IPS-20b (cell line): Measurements from ENCODE around the gene CDK6.

Experiments
- H3K27ac ChIP-seq: one replicate; pipeline ENCODE4 v1.5.1; 2013; ENCODE audit warnings: low read length
- H3K27me3 ChIP-seq: 2 replicates; pipeline ENCODE4 v1.6.1; 2013; ENCODE audit warnings: mild to moderate bottlenecking, low read length, inconsistent platforms; ENCODE audit not compliant: insufficient read depth
- H3K36me3 ChIP-seq: 2 replicates; pipeline ENCODE4 v1.6.1; 2013; ENCODE audit warnings: low read depth, mild to moderate bottlenecking, inconsistent platforms, low read length, moderate library complexity; ENCODE audit not compliant: insufficient read depth
- H3K4me1 ChIP-seq: 2 replicates; pipeline ENCODE4 v1.6.1; 2013; ENCODE audit warnings: mild to moderate bottlenecking, control low read depth, inconsistent platforms, low read length, moderate library complexity; ENCODE audit not compliant: insufficient read depth
- H3K4me3 ChIP-seq: 2 replicates; pipeline ENCODE4 v1.5.1; 2013; ENCODE audit warnings: mild to moderate bottlenecking, low read length, inconsistent platforms
- H3K9ac ChIP-seq: 2 replicates; pipeline ENCODE4 v1.6.1; 2013; ENCODE audit warnings: low read depth, mild to moderate bottlenecking, inconsistent platforms, low read length, moderate library complexity
- H3K9me3 ChIP-seq: 2 replicates; pipeline ENCODE4 v1.6.1; 2013; ENCODE audit warnings: mild to moderate bottlenecking, low read depth, low read length, inconsistent platforms; ENCODE audit not compliant: insufficient read depth

The CDK6 gene

DNA sequence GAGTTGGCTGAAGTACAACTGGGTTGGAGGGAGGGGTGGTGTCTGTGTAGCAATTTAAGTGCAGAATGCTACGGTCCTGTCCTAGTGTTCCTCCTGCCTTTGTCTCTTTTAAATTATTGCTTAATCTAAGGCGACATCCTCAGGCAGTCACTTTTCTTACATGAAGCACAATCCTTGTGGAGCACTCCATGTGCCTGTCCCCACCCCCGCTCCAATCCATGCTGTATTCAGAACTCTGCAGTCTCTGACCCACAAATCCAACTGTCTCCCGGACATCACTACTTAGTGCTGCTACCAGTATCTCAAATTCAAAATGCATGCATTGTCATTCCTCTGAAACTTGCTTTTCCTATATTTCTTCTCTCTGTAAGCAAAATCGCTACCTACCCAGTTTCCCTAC lies 154.7 kb downstream of the CDK6 start:
- Histone ChIP-seq H3K36me3 (no peaks in the 10 kb centered on the region), H3K27me3 (peaks cover 23% of the 10 kb centered on the region; the same call in 1 of the 2 replicates), H3K27ac (no peak overlapping the region), H3K9me3 (no peaks in the 10 kb centered on the region), H3K9ac (no peak overlapping the region), H3K4me3 (no peak overlapping the region), H3K4me1 (peaks cover 29% of the 10 kb centered on the region)

GRCh38 chr7:92680442-92680841 lies 155.9 kb downstream of the CDK6 start:
- no peaks in the 10 kb centered on the region for H3K9me3 ChIP-seq
- H3K36me3 ChIP-seq, result no peaks in the 10 kb centered on the region
- H3K27me3 ChIP-seq, result peaks cover 23% of the 10 kb centered on the region; the same call in 1 of the 2 replicates
- H3K9ac ChIP-seq, result no peak overlapping the region
- no peak overlapping the region for H3K27ac ChIP-seq
- H3K4me3 ChIP-seq, result no peak overlapping the region
- H3K4me1 ChIP-seq, result peaks cover 25% of the 10 kb centered on the region

DNA sequence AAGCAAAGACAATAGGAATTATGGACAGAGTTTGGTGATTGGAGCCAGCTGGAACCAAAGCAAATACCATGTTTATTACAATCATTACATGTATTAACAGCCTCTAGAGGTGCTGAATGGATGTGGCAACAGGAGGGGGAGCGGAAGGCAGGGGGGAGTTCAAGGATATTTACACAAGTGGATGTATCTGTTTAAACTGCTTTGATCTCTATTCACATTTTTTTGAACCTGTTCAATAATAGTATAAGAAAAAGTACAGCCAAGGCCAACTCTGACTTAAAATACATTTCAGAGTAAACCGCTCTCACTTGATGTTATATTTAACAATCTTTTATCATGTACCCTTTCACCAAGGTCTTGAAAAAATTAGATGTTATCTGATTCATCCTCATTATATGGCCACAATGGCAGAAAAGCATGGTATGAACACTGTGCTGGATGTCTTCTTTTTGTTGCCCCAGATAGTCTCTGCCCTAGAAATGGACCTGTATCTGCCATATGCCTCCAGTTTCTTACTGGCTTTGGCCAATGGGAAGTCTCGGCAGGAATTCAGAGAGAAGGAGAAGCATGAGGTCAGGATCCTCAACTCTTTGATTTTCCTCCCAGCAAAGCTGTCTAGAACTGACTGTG lies 158.0 kb downstream of the CDK6 start:
- Histone ChIP-seq H3K9ac (no peak overlapping the region), H3K4me1 (peaks cover 6% of the 10 kb centered on the region), H3K4me3 (no peak overlapping the region), H3K9me3 (no peaks in the 10 kb centered on the region), H3K36me3 (no peaks in the 10 kb centered on the region), H3K27me3 (peaks cover 21% of the 10 kb centered on the region; the same call in 1 of the 2 replicates), H3K27ac (no peak overlapping the region)

GRCh38 chr7:92674379-92674778 lies 162.0 kb downstream of the CDK6 start:
- Histone ChIP-seq H3K27me3 (no peaks in the 10 kb centered on the region), H3K27ac (no peak overlapping the region), H3K9me3 (no peaks in the 10 kb centered on the region), H3K9ac (no peak overlapping the region), H3K4me1 (no peaks in the 10 kb centered on the region), H3K36me3 (no peaks in the 10 kb centered on the region), H3K4me3 (no peak overlapping the region)

GRCh38 chr7:92671505-92672169 lies 164.7 kb downstream of the CDK6 start:
- Histone ChIP-seq H3K27ac (no peak overlapping the region), H3K36me3 (no peaks in the 10 kb centered on the region)

GRCh38 chr7:92670204-92670851 lies 166.0 kb downstream of the CDK6 start:
- H3K4me3 ChIP-seq, result no peak overlapping the region
- no peak overlapping the region for H3K27ac ChIP-seq
- H3K9me3 ChIP-seq, result no peaks in the 10 kb centered on the region
- H3K4me1 ChIP-seq, result no peaks in the 10 kb centered on the region
- no peak overlapping the region for H3K9ac ChIP-seq
- H3K36me3 ChIP-seq, result no peaks in the 10 kb centered on the region
- no peaks in the 10 kb centered on the region for H3K27me3 ChIP-seq

More at GRCh38 chr7:92671505-92672169, 164.7 kb downstream of the CDK6 start:
- H3K27me3 ChIP-seq, result no peaks in the 10 kb centered on the region
- no peak overlapping the region for H3K4me3 ChIP-seq
- no peak overlapping the region for H3K9ac ChIP-seq
- H3K9me3 ChIP-seq, result no peaks in the 10 kb centered on the region
- H3K4me1 ChIP-seq, result no peaks in the 10 kb centered on the region

DNA sequence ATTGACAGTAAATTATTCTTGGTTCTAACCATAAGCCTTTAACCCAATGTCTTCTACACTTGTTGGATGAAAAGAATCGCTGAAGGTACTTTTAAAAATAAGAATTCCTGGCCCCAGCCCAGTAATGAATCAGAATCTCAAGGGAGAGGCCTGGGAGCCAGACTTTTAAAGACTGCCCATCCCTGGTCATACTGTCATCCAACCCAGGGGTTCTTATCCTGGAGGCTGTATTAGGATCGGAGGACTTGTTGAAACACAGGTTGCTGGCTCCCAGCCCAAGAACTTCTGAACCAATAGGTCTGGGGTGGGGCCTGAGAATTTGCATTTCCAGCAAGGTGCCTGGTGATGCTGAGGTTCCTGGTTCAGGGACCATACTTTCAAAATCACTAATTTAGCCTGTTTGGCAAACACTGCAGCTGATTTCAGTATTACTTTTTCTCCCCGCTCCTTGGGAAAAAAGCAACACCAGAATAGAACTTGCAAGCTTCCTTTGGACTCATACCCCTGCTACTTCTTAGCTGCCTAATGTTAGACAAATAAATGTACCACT lies 166.7 kb downstream of the CDK6 start:
- Histone ChIP-seq H3K36me3 (no peaks in the 10 kb centered on the region), H3K27ac (no peak overlapping the region), H3K27me3 (no peaks in the 10 kb centered on the region), H3K4me1 (no peaks in the 10 kb centered on the region), H3K9me3 (no peaks in the 10 kb centered on the region), H3K9ac (no peak overlapping the region), H3K4me3 (no peak overlapping the region)

- no peaks in the 10 kb centered on the region for H3K9me3 ChIP-seq
- H3K27ac ChIP-seq, result no peak overlapping the region
- H3K4me3 ChIP-seq, result no peak overlapping the region
- H3K27me3 ChIP-seq, result no peaks in the 10 kb centered on the region
- H3K4me1 ChIP-seq, result no peaks in the 10 kb centered on the region
- no peak overlapping the region for H3K9ac ChIP-seq
- H3K36me3 ChIP-seq, result no peaks in the 10 kb centered on the region
These were observed 167.8 kb downstream of the CDK6 start for GRCh38 chr7:92668564-92668963.

DNA sequence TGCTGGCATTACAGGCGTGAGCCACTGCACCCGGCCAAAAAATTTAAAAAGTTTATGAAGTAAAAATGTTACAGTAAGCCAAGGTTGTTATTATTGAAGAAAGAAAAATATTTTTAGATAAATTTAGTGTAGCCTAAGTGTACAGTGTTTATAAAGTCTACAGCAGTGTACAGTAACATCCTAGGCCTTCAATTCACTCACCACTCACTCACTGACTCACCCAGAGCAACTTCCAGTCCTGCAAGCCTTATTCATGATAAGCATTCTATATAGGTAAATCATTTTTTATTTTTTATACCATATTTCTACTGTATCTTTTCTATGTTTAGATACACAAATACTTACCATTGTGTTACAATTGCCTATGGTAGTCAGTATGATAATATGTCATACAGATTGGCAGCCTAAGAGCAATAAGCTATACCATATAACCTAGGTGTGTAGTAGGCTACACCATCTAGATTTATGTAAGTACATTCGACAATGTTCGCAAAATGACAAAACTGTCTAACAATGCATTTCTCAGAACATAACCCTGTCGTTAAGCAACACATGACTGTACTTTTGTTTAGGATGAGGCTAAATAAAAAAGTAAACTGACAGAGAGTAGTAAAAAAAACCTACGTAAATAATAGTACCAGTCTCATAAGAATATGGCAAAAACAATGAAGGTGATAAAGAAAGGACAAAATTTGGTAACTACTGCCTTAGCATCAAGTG lies 168.4 kb downstream of the CDK6 start:
- H3K9ac ChIP-seq, result no peak overlapping the region
- no peak overlapping the region for H3K4me3 ChIP-seq
- H3K9me3 ChIP-seq, result no peaks in the 10 kb centered on the region
- H3K27me3 ChIP-seq, result no peaks in the 10 kb centered on the region
- no peak overlapping the region for H3K27ac ChIP-seq
- H3K36me3 ChIP-seq, result no peaks in the 10 kb centered on the region
- no peaks in the 10 kb centered on the region for H3K4me1 ChIP-seq

DNA sequence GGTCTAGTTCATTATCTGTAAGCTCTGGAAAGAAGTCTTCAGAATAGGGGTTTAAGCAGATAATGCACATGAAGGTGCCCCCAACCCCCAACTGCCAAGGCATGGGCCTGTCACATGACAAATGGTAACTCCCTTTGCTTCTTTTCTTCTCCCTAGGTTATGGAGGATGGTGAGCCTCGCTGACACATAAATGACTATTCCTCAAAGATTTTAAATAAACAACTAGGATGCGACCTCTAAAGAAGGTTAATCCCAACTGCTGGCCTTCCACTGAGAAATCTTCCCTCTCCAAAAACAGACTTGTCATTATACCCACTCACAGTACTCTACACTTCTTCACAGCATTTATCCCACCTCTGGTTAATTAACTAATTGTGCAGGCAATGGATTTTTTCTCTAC lies 170.4 kb downstream of the CDK6 start:
- H3K9ac ChIP-seq, result no peak overlapping the region
- no peaks in the 10 kb centered on the region for H3K27me3 ChIP-seq
- no peaks in the 10 kb centered on the region for H3K4me1 ChIP-seq
- H3K9me3 ChIP-seq, result no peaks in the 10 kb centered on the region
- no peak overlapping the region for H3K4me3 ChIP-seq
- no peaks in the 10 kb centered on the region for H3K36me3 ChIP-seq
- no peak overlapping the region for H3K27ac ChIP-seq

DNA sequence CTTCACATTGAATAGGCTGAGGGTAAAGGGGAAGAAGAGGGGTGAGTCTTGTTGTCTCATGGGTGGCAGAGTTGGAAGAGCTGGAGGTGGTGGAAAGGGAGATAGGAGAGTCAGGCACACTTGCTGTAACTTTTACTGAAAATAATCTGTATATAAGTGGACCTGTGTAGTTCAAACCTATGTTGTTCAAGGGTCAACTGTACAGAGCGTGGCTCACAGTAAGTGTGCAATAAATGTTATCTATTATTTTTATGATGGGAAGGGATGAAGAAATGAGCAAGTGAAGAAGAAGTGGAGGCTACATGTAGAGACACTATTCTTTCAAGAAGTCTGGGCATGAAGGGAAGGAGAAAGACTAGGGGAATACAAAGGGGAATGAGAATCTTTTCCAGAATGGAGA lies 174.7 kb downstream of the CDK6 start:
- H3K36me3 ChIP-seq, result no peaks in the 10 kb centered on the region
- H3K9me3 ChIP-seq, result no peaks in the 10 kb centered on the region
- H3K27me3 ChIP-seq, result no peaks in the 10 kb centered on the region
- H3K4me1 ChIP-seq, result no peaks in the 10 kb centered on the region
- no peak overlapping the region for H3K4me3 ChIP-seq
- H3K9ac ChIP-seq, result no peak overlapping the region
- no peak overlapping the region for H3K27ac ChIP-seq
